Fibroblast of upper back skin (primary cell): Measurements from ENCODE around the gene ATP5ME.
"Not testable (repeated sequence)": the region's sequence is repeated elsewhere in the genome, so short reads cannot be mapped to it uniquely, and the experiment has no call there.

ENCODE experiments used
- DNase-seq: peaks from one replicate; pipeline ENCODE4 v3.0.0-alpha.2; 2013

ATP5ME gene, protein sequence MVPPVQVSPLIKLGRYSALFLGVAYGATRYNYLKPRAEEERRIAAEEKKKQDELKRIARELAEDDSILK

DNA sequence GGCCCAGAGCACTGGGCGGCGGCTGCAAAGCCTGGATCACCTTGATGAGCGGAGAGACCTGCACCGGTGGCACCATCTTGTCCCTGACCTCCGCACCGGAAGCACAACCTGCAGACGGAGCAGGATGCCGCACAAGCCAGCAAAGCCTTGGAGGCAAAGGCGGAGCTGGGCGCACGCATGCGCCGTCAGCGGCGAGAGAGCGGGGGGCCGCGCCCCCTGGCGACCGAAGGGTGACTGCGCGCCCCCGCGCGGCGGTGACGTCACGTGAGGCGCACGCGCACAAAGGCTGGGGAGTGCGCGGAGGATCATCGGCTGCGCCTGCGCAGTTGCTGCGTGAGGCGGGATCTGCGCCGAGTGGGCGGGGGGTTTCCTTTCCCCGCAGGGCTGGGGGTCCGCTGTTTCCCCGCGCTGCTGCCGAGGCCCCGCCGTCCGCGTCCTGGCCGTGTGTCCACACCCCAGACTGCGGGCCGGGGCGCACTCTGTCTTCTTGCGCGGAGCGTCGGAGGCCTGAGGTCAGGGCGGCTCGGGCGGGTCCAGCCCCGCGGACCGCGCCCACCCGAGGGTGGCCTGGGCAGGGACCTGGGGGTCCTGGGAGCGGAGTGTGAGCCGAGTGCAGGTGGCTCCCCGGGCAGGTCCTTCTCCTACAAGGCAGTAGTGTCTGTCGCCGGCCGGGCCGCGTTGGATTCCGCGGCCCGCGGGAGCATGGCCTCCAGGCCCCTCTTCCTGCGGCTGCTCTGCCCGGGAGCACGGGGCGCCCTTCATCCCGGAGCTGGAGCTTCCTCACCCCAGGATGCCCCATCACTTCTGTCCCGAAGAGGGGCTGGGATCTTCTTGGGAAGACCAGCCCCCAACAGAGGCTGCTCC, at the start of gene ATP5ME, which contains the start of gene MYL5:
Gene ATP5ME, minus strand, starts transcription at position 105 of the 864 bp plus-strand sequence. Its CDS starts 29 bp downstream, at position 76.
Gene MYL5, plus strand, starts transcription at position 371 of the 864 bp plus-strand sequence. CDS start 3,485 bp downstream, outside the sequence.
- peak; percentile 95 for DNase-seq

- DNase-seq = no peak
Measured at GRCh38 chr4:722851-723360, 48.8 kb upstream of the ATP5ME start.

DNA sequence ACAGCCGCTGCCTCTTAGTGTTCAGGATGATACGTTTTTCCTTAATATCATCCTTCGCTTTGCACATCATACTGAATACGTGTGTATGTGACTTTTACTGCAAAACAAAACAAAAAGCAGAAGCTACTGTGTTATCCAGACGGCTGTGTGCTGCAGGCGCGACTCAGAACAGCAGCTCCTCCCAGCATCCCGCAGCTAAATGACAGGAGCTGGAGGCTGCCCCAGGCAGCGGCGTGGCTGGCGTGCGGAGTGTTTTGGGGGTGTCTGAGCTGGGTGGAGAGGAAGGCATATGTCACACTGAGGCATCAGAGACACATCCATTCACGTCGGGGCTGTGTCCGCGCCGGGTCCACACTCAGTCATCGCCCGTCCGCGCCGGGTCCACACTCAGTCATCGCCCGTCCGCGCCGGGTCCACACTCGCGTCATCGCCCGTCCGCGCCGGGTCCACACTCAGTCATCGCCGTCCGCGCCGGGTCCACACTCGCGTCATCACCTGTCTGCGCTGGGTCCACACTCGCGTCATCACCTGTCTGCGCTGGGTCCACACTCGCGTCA, 48.2 kb upstream of the ATP5ME start:
- DNase-seq = no peak

GRCh38 chr4:721261-722168, 47.4 kb upstream of the ATP5ME start:
- DNase-seq = no peak

- DNase-seq = no peak
Measured at GRCh38 chr4:720111-720860, 46.2 kb upstream of the ATP5ME start.

GRCh38 chr4:718460-718859, 44.4 kb upstream of the ATP5ME start:
- DNase-seq = no peak

DNA sequence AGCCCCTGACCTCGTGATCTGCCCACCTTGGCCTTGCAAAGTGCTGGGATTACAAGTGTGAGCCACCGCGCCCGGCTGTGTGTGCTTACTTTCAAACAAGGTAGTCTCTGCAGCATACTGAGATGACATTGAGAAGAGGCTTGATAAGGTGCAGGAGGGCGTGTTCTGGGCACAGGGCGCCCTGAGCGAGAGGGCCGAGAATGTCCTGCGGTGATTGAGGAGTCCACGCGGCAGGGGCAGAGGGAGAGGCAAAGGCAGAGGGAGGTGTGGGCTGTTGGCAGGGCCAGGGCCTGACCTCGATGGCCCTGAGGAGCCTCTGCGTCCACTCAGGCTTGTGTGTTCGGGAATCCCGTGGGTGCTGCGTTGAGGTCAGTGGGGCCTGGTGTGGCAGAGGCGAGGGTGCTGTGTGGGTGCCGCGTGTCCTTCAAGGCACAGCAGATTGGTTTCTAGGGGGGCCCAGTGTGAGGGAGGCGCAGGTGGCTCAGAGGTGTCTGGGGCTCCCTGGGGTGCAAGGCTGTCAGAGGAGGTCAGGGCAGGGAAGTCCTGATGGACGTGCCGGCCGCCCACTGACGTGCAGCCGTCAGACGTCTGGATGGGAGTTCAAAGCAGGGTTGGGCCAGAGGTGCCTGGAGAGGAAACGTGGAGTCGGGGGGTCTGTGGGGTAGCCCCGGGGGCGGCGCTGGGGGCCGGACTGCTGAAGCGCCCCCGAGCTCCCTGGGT, 43.7 kb upstream of the ATP5ME start:
- no peak for DNase-seq

GRCh38 chr4:714087-714486, 40.0 kb upstream of the ATP5ME start:
- no peak for DNase-seq

DNA sequence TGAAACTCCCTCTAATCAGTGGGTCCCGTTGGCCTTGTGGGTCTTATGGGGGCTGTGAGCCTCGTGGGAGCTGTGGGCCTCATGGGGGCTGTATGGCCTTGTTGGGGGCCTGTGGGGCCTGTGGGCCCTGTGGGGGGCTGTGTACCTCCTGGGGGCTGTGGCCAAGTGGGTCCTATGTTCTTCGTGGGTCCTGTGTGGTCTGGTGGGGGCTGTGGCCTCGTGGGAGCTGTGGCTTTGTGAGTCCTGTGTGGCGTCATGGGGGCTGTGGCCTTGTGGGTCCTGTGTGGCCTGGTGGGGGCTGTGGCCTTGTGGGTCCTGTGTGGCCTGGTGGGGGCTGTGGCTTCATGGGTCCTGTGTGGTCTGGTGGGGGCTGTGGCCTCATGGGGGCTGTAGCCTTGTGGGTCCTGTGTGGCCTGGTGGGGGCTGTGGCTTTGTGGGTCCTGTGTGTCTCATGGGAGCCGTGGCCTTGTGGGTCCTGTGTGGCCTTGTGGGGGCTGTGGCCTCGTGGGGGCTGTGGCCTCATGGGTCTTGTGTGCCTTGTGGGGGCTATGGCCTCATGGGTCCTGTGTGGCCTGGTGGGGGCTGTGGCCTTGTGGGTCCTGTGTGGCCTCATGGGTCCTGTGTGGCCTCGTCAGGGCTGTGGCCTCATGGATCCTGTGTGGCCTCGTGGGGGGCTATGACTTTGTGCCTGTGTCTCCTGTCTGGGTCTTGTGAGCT, 39.0 kb upstream of the ATP5ME start:
- DNase-seq = no peak

GRCh38 chr4:712093-712492, 38.0 kb upstream of the ATP5ME start:
- DNase-seq = no peak

- no peak for DNase-seq
Measured at GRCh38 chr4:710916-711315, 36.8 kb upstream of the ATP5ME start.

DNA sequence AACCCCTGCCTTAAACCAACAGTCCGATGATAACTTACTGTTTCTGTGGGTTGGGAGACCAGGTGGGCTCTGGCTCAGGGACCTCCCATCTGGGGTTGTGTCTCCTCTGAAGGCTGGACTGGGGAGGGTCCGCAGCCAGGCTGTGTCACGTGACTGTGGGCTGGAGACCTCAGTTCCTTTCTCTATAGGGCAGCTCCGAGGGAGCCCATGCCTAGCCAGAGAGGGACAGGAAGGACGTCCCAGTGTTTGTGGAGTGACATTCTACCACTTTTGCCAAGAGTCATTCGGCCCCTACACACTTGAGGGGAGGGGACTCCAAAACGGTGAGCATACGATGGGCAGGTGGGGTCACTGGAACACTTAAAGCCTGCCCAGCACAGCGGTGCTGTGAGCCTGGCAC, 36.0 kb upstream of the ATP5ME start:
- DNase-seq = no peak

GRCh38 chr4:709348-709747, 35.3 kb upstream of the ATP5ME start:
- DNase-seq = no peak

DNA sequence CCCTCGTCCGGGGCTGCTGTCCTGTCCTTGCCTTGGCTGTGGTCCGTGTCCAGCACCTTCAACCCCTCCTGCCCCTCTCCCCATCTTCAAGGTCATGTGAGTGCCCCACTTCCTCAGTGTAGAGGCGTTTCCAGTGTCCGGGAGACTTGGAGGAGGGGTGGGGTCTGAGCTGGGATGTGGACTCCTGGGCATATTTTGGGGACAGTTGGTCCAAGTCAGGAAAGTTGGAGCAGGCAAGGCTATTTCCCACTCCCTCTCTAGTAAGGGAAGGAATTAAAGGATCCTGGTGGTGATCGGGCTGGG, 34.5 kb upstream of the ATP5ME start:
- DNase-seq = no peak

DNA sequence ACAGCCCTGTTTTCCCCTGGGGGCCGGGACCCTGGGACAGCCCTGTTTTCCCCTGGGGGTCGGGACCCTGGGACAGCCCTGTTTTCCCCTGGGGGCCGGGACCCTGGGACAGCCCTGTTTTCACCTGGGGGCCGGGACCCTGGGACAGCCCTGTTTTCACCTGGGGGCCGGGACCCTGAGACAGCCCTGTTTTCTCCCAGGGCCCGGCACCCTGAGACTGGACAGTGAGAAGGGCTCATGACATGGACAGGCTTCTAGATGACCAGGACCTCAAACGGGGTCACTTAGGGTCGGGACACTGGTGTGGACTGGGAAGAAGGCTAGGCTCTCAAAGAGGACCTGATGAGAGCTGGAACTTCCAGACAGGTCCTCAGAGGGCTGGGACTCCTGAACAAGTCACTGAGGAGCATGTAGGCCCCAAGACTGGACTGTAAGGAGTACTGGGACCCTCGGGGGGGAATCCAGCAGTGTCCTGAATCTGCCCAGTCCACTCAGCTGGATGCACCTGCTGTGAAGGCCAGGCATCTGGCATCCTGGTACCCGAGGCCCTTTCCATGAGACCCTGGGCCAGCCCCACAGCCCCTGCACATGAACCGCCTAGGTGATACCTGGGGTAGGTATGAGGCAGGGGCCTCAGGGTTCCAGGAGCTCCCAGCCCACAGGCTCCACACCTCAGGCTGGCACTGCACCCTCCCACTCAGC, 34.0 kb upstream of the ATP5ME start:
- no peak for DNase-seq

DNA sequence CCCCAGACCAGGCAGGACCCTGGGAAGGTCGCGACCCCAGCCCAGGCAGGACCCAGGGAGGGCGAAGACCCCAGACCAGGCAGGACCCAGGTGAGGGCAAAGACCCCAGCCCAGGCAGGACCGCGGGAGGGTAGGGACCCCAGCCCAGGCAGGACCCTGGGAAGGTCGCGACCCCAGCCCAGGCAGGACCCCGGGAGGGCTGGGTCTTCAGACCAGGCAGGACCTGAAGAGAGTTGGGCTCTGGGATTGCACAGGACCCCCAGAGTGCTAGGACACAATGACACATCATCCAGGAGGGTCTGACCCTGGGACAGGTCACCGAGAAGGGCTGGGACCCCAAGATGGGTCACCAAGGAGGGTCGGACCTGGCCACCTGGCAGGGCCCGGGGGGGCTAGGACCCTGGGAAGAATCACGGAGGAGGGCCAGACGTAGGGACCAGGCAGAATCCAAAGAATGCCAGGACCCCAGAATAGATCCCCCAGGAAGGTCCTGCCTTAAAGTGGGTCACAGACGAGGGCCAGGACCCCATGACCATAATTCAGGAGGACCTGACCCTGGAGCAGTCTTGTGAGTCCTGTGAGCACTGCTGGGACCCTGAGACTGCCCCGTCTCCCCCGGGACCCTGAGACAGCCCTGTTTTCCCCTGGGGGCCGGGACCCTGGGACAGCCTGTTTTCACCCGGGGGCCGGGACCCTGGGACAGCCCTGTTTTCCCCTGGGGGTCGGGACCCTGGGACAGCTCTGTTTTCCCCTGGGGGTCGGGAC, 32.9 kb upstream of the ATP5ME start:
- no peak for DNase-seq

DNA sequence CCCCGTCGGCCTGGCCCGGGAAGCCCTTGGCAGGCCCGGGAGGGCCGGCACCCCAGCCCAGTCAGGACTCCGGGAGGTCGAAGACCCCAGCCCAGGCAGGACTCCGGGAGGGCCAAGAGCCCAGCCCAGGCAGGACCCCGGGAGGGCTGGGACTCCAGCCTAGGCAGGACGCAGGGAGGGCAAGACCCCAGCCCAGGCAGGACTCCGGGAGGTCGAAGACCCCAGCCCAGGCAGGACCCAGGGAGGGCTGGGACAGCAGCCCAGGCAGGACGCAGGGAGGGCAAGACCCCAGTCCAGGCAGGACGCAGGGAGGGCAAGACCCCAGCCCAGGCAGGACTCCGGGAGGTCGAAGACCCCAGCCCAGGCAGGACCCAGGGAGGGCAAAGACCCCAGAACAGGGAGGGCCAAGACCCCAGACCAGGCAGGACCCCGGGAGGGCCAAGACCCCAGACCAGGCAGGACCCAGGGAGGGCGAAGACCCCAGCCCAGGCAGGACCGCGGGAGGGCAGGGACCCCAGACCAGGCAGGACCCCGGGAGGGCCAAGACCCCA, 32.1 kb upstream of the ATP5ME start:
- DNase-seq = not testable (repeated sequence)

GRCh38 chr4:705278-706082, 31.4 kb upstream of the ATP5ME start, which contains the start of gene PCGF3:
Gene PCGF3, plus strand, starts transcription at chr4:705832. Its CDS starts 27,849 bp downstream, at chr4:733681.
- DNase-seq = peak; percentile 94
